ENCODE measurements around the gene ZNF813.

GRCh38 chr19:53461866-53462265 lies 5.7 kb upstream of the ZNF813 start:
- TF ChIP-seq POLR2A (IDR thresholded peaks at IDR 0.05) (no peak), CTCF (IDR thresholded peaks at IDR 0.05) (no peak), POLR2AphosphoS5 (IDR thresholded peaks at IDR 0.05) (no peak), EP300 (IDR thresholded peaks at IDR 0.05) (no peak)

All from sigmoid colon (tissue), 4 donors.